ENCODE results near the gene MYH14.

DNA sequence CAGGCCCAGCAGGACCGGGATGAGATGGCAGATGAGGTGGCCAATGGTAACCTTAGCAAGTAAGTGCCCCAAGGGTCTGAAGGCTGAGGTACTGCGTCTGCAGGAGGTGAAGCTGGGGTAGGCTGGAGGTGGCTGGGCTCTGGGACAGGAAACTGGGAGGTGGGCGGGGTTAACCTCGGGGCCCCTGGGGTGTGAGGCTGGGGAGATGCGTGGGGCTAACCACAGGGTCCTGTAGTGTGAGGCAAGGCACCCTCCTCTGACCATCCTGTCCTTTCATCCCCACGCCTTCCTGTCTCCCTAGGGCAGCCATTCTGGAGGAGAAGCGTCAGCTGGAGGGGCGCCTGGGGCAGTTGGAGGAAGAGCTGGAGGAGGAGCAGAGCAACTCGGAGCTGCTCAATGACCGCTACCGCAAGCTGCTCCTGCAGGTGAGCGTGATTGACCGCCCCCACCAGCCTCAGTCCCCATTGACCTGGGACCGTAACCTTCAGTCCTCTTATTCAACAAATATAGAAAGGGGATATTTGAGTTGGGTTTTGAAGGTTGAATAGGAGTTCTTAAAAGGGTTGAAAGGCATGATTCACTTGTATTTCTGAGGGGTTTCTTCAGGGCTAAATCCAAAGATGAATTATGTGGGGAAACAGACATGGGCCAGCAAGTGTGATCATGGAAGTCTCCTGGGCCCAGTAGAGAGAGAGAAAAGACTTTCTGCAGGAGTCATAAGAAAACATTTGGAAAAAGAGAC lies 90.0 kb downstream of the MYH14 start:
- TF ChIP-seq, protein P1, sequence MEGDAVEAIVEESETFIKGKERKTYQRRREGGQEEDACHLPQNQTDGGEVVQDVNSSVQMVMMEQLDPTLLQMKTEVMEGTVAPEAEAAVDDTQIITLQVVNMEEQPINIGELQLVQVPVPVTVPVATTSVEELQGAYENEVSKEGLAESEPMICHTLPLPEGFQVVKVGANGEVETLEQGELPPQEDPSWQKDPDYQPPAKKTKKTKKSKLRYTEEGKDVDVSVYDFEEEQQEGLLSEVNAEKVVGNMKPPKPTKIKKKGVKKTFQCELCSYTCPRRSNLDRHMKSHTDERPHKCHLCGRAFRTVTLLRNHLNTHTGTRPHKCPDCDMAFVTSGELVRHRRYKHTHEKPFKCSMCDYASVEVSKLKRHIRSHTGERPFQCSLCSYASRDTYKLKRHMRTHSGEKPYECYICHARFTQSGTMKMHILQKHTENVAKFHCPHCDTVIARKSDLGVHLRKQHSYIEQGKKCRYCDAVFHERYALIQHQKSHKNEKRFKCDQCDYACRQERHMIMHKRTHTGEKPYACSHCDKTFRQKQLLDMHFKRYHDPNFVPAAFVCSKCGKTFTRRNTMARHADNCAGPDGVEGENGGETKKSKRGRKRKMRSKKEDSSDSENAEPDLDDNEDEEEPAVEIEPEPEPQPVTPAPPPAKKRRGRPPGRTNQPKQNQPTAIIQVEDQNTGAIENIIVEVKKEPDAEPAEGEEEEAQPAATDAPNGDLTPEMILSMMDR (IDR thresholded peaks at IDR 0.05): no peak
- no peak for TF ChIP-seq MXI1 (IDR thresholded peaks at IDR 0.05; ENCODE audit: low read depth, low read length)
- no peak for TF ChIP-seq EP300 (IDR thresholded peaks at IDR 0.05; ENCODE audit: borderline replicate concordance in 1 of 2, low read depth in 1 of 2, low read length in 1 of 2)
- no peak for TF ChIP-seq TAF1 (IDR thresholded peaks at IDR 0.05; ENCODE audit: borderline replicate concordance, low read depth, low read length)
- TF ChIP-seq FOXJ3 (CRISPR knock-in tag; IDR thresholded peaks at IDR 0.05): no peak
- no peak for TF ChIP-seq RXRA (IDR thresholded peaks at IDR 0.05; ENCODE audit: borderline replicate concordance, low read depth)
- TF ChIP-seq YY1 (IDR thresholded peaks at IDR 0.05; ENCODE audit: low read depth): no peak

All from SK-N-SH (cell line).